ENCODE results near the gene OSCP1. TPM values are rescaled to one million over a fixed set of nuclear protein-coding genes. Genes with fewer than 3 reads are reported as not detected.

The OSCP1 gene
- total RNA-seq, 1 donor: 0.21 TPM

- Histone ChIP-seq H3K27me3 (ENCODE audit: insufficient read depth, low read length) (no peaks in the 10 kb centered on the region), H3K9me3 (ENCODE audit: low read depth, low read length) (no peaks in the 10 kb centered on the region), H3K4me1 (ENCODE audit: insufficient read depth, low read length) (peaks cover 12% of the 10 kb centered on the region), H3K4me3 (ENCODE audit: low read length) (no peak overlapping the region)
These were observed 7.0 kb downstream of the OSCP1 start for GRCh38 chr1:36443297-36443696.

- H3K9me3 ChIP-seq (ENCODE audit: low read depth, low read length): no peaks in the 10 kb centered on the region
- H3K4me1 ChIP-seq (ENCODE audit: insufficient read depth, low read length): peaks cover 12% of the 10 kb centered on the region
- no peaks in the 10 kb centered on the region for H3K27me3 ChIP-seq (ENCODE audit: insufficient read depth, low read length)
- H3K4me3 ChIP-seq (ENCODE audit: low read length): no peak overlapping the region
These were observed 7.9 kb downstream of the OSCP1 start for GRCh38 chr1:36442337-36442736.

GRCh38 chr1:36440646-36441045 lies 9.6 kb downstream of the OSCP1 start:
- Histone ChIP-seq H3K27me3 (ENCODE audit: insufficient read depth, low read length) (no peaks in the 10 kb centered on the region), H3K9me3 (ENCODE audit: low read depth, low read length) (no peaks in the 10 kb centered on the region), H3K4me3 (ENCODE audit: low read length) (no peak overlapping the region), H3K4me1 (ENCODE audit: insufficient read depth, low read length) (no peaks in the 10 kb centered on the region)

- Histone ChIP-seq H3K4me3 (ENCODE audit: low read length) (no peak overlapping the region), H3K9me3 (ENCODE audit: low read depth, low read length) (no peaks in the 10 kb centered on the region), H3K27me3 (ENCODE audit: insufficient read depth, low read length) (no peaks in the 10 kb centered on the region), H3K4me1 (ENCODE audit: insufficient read depth, low read length) (no peaks in the 10 kb centered on the region)
These were observed 10.2 kb downstream of the OSCP1 start for GRCh38 chr1:36440044-36440443.

GRCh38 chr1:36438715-36439114 lies 11.5 kb downstream of the OSCP1 start:
- Histone ChIP-seq H3K4me1 (ENCODE audit: insufficient read depth, low read length) (no peaks in the 10 kb centered on the region), H3K4me3 (ENCODE audit: low read length) (no peak overlapping the region), H3K27me3 (ENCODE audit: insufficient read depth, low read length) (no peaks in the 10 kb centered on the region), H3K9me3 (ENCODE audit: low read depth, low read length) (no peaks in the 10 kb centered on the region)

- Histone ChIP-seq H3K4me3 (ENCODE audit: low read length) (no peak overlapping the region), H3K27me3 (ENCODE audit: insufficient read depth, low read length) (no peaks in the 10 kb centered on the region), H3K4me1 (ENCODE audit: insufficient read depth, low read length) (no peaks in the 10 kb centered on the region), H3K9me3 (ENCODE audit: low read depth, low read length) (no peaks in the 10 kb centered on the region)
These were observed 13.4 kb downstream of the OSCP1 start for GRCh38 chr1:36436821-36437220.

GRCh38 chr1:36433102-36433501 lies 17.1 kb downstream of the OSCP1 start:
- H3K9me3 ChIP-seq (ENCODE audit: low read depth, low read length): no peaks in the 10 kb centered on the region

GRCh38 chr1:36432616-36433015 lies 17.6 kb downstream of the OSCP1 start:
- Histone ChIP-seq H3K27me3 (ENCODE audit: insufficient read depth, low read length) (no peaks in the 10 kb centered on the region), H3K9me3 (ENCODE audit: low read depth, low read length) (no peaks in the 10 kb centered on the region), H3K4me3 (ENCODE audit: low read length) (no peak overlapping the region), H3K4me1 (ENCODE audit: insufficient read depth, low read length) (no peaks in the 10 kb centered on the region)

More at GRCh38 chr1:36433102-36433501, 17.1 kb downstream of the OSCP1 start:
- no peak overlapping the region for H3K4me3 ChIP-seq (ENCODE audit: low read length)
- no peaks in the 10 kb centered on the region for H3K27me3 ChIP-seq (ENCODE audit: insufficient read depth, low read length)
- H3K4me1 ChIP-seq (ENCODE audit: insufficient read depth, low read length): no peaks in the 10 kb centered on the region

GRCh38 chr1:36425791-36426190 lies 24.5 kb downstream of the OSCP1 start:
- no peak overlapping the region for H3K4me3 ChIP-seq (ENCODE audit: low read length)
- no peaks in the 10 kb centered on the region for H3K9me3 ChIP-seq (ENCODE audit: low read depth, low read length)
- no peaks in the 10 kb centered on the region for H3K27me3 ChIP-seq (ENCODE audit: insufficient read depth, low read length)
- H3K4me1 ChIP-seq (ENCODE audit: insufficient read depth, low read length): peaks cover 3% of the 10 kb centered on the region

- no peak overlapping the region for H3K4me3 ChIP-seq (ENCODE audit: low read length)
- no peaks in the 10 kb centered on the region for H3K9me3 ChIP-seq (ENCODE audit: low read depth, low read length)
- H3K27me3 ChIP-seq (ENCODE audit: insufficient read depth, low read length): no peaks in the 10 kb centered on the region
- peaks cover 20% of the 10 kb centered on the region for H3K4me1 ChIP-seq (ENCODE audit: insufficient read depth, low read length)
These were observed 28.6 kb downstream of the OSCP1 start for GRCh38 chr1:36421649-36422048.

GRCh38 chr1:36420836-36421317 lies 29.4 kb downstream of the OSCP1 start:
- Histone ChIP-seq H3K4me3 (ENCODE audit: low read length) (no peak overlapping the region), H3K4me1 (ENCODE audit: insufficient read depth, low read length) (peaks cover 20% of the 10 kb centered on the region), H3K9me3 (ENCODE audit: low read depth, low read length) (no peaks in the 10 kb centered on the region), H3K27me3 (ENCODE audit: insufficient read depth, low read length) (no peaks in the 10 kb centered on the region)

GRCh38 chr1:36420409-36420808 lies 29.8 kb downstream of the OSCP1 start:
- Histone ChIP-seq H3K27me3 (ENCODE audit: insufficient read depth, low read length) (no peaks in the 10 kb centered on the region), H3K4me1 (ENCODE audit: insufficient read depth, low read length) (peaks cover 20% of the 10 kb centered on the region), H3K4me3 (ENCODE audit: low read length) (no peak overlapping the region), H3K9me3 (ENCODE audit: low read depth, low read length) (no peaks in the 10 kb centered on the region)

GRCh38 chr1:36419569-36419968 lies 30.7 kb downstream of the OSCP1 start:
- no peaks in the 10 kb centered on the region for H3K27me3 ChIP-seq (ENCODE audit: insufficient read depth, low read length)
- H3K4me1 ChIP-seq (ENCODE audit: insufficient read depth, low read length): peaks cover 20% of the 10 kb centered on the region
- H3K9me3 ChIP-seq (ENCODE audit: low read depth, low read length): no peaks in the 10 kb centered on the region
- no peak overlapping the region for H3K4me3 ChIP-seq (ENCODE audit: low read length)

GRCh38 chr1:36419140-36419539 lies 31.1 kb downstream of the OSCP1 start:
- peaks cover 20% of the 10 kb centered on the region for H3K4me1 ChIP-seq (ENCODE audit: insufficient read depth, low read length)
- no peak overlapping the region for H3K4me3 ChIP-seq (ENCODE audit: low read length)

GRCh38 chr1:36417931-36418330 lies 32.3 kb downstream of the OSCP1 start:
- no peak overlapping the region for H3K4me3 ChIP-seq (ENCODE audit: low read length)
- H3K27me3 ChIP-seq (ENCODE audit: insufficient read depth, low read length): no peaks in the 10 kb centered on the region
- H3K9me3 ChIP-seq (ENCODE audit: low read depth, low read length): no peaks in the 10 kb centered on the region
- peaks cover 20% of the 10 kb centered on the region for H3K4me1 ChIP-seq (ENCODE audit: insufficient read depth, low read length)

More at GRCh38 chr1:36419140-36419539, 31.1 kb downstream of the OSCP1 start:
- Histone ChIP-seq H3K9me3 (ENCODE audit: low read depth, low read length) (no peaks in the 10 kb centered on the region), H3K27me3 (ENCODE audit: insufficient read depth, low read length) (no peaks in the 10 kb centered on the region)

GRCh38 chr1:36415661-36416326 lies 34.5 kb downstream of the OSCP1 start:
- Histone ChIP-seq H3K4me1 (ENCODE audit: insufficient read depth, low read length) (peaks cover 27% of the 10 kb centered on the region), H3K4me3 (ENCODE audit: low read length) (no peak overlapping the region), H3K9me3 (ENCODE audit: low read depth, low read length) (no peaks in the 10 kb centered on the region), H3K27me3 (ENCODE audit: insufficient read depth, low read length) (no peaks in the 10 kb centered on the region)

Measured in mononuclear cell (primary cell).